Glomerular visceral epithelial cell (primary cell): ENCODE results near the gene HAPLN2.
"Not testable (repeated sequence)": the region's sequence is repeated elsewhere in the genome, so short reads cannot be mapped to it uniquely, and the experiment has no call there.

ENCODE experiments used
- DNase-seq: peaks from one replicate; pipeline ENCODE4 v3.0.0-alpha.2; 2016; ENCODE audit errors: extremely low spot score

The HAPLN2 gene

GRCh38 chr1:156619582-156619955, 354 bp downstream of the HAPLN2 start:
- no peak for DNase-seq

- DNase-seq, result no peak
Measured at GRCh38 chr1:156622581-156623297, 3.5 kb downstream of the HAPLN2 start.

GRCh38 chr1:156623946-156624813, 5.0 kb downstream of the HAPLN2 start:
- DNase-seq, result peak; percentile 44

GRCh38 chr1:156624814-156625435, 5.7 kb downstream of the HAPLN2 start:
- DNase-seq, result no peak

- DNase-seq, result peak; percentile 50
Measured at GRCh38 chr1:156625436-156626078, 6.3 kb downstream of the HAPLN2 start.

GRCh38 chr1:156626079-156626438, 6.8 kb downstream of the HAPLN2 start:
- no peak for DNase-seq

- DNase-seq, result peak; percentile 61
Measured at GRCh38 chr1:156627313-156627880, 8.2 kb downstream of the HAPLN2 start.

- no peak for DNase-seq
Measured at GRCh38 chr1:156629823-156630449, 10.7 kb downstream of the HAPLN2 start.

GRCh38 chr1:156631152-156631551, 11.9 kb downstream of the HAPLN2 start:
- not testable (repeated sequence) for DNase-seq

- no peak for DNase-seq
Measured at GRCh38 chr1:156632355-156632754, 13.1 kb downstream of the HAPLN2 start.

- DNase-seq, result no peak
Measured at GRCh38 chr1:156638189-156638985, 19.2 kb downstream of the HAPLN2 start.

GRCh38 chr1:156639601-156640101, 20.4 kb downstream of the HAPLN2 start:
- DNase-seq, result peak; percentile 48

GRCh38 chr1:156640842-156641706, 21.9 kb downstream of the HAPLN2 start:
- no peak for DNase-seq

GRCh38 chr1:156641761-156642264, 22.6 kb downstream of the HAPLN2 start, which contains the start of gene BCAN:
Gene BCAN (plus strand): TSS chr1:156642117. CDS start chr1:156646055, 3,938 bp downstream.
- DNase-seq, result no peak

- DNase-seq, result no peak
Measured at GRCh38 chr1:156642265-156643048, 23.2 kb downstream of the HAPLN2 start.

- DNase-seq, result no peak
Measured at GRCh38 chr1:156643049-156643777, 24.0 kb downstream of the HAPLN2 start.

- no peak for DNase-seq
Measured at GRCh38 chr1:156643778-156644092, 24.5 kb downstream of the HAPLN2 start.

GRCh38 chr1:156644146-156644545, 24.9 kb downstream of the HAPLN2 start:
- no peak for DNase-seq
